Neural cell (in vitro differentiated cells): ENCODE results near the gene PHLPP1. TPM values are rescaled to one million over a fixed set of nuclear protein-coding genes. Genes with fewer than 3 reads are reported as not detected.

Experiments
- H2AFZ ChIP-seq: fragments of 200-600, 300-800 bp; sonication (generic), shearing (Covaris generic); 2 replicates; pipeline ENCODE4 v1.6.0; 2014; ENCODE audit warnings: low read depth, mild to moderate bottlenecking, antibody characterized with exemption, low read length, moderate library complexity
- H3F3A ChIP-seq: fragments of 200-600 bp; shearing (Covaris generic); 2 replicates; pipeline ENCODE4 v1.6.1; 2016; ENCODE audit warnings: mild to moderate bottlenecking, moderate library complexity, mixed read lengths, antibody characterized with exemption, low read length; ENCODE audit not compliant: insufficient read depth, poor library complexity, severe bottlenecking
- H3K27ac ChIP-seq: fragments of 200-600, 300-800 bp; sonication (generic), shearing (Covaris generic); 2 replicates; pipeline ENCODE4 v1.5.1; 2014; ENCODE audit warnings: mild to moderate bottlenecking, low read length, moderate library complexity
- H3K27me3 ChIP-seq: fragments of 300-800, 200-600 bp; sonication (generic), shearing (Covaris generic); 2 replicates; pipeline ENCODE4 v1.6.0; 2014; ENCODE audit warnings: mild to moderate bottlenecking, low read depth, low read length, moderate library complexity; ENCODE audit not compliant: insufficient read depth
- H3K36me3 ChIP-seq: fragments of 300-800, 200-600 bp; sonication (generic), shearing (Covaris generic); 2 replicates; pipeline ENCODE4 v1.5.1; 2014; ENCODE audit warnings: mild to moderate bottlenecking, antibody characterized with exemption, low read length, moderate library complexity; ENCODE audit not compliant: insufficient read depth
- H3K4me2 ChIP-seq: fragments of 300-800, 200-600 bp; sonication (generic), shearing (Covaris generic); 2 replicates; pipeline ENCODE4 v1.6.0; 2014; ENCODE audit warnings: mild to moderate bottlenecking, low read length
- H3K4me3 ChIP-seq: fragments of 300-800, 200-600 bp; sonication (generic), shearing (Covaris generic); 2 replicates; pipeline ENCODE4 v1.5.1; 2014; ENCODE audit warnings: mild to moderate bottlenecking, low read length, moderate library complexity
- H3K79me2 ChIP-seq: fragments of 200-600 bp; shearing (Covaris generic); replicated peaks from 2 replicates; pipeline ENCODE4 v1.6.0; 2014; ENCODE audit warnings: mild to moderate bottlenecking, low read length, moderate library complexity; ENCODE audit not compliant: insufficient read depth
- H3K9ac ChIP-seq: fragments of 300-800, 200-600 bp; sonication (generic), shearing (Covaris generic); 2 replicates; pipeline ENCODE4 v1.6.1; 2016; ENCODE audit warnings: mild to moderate bottlenecking, low read length, mixed read lengths
- H3K9me2 ChIP-seq: fragments of 200-600 bp; shearing (Covaris generic); 2 replicates; pipeline ENCODE4 v1.6.1; 2016; ENCODE audit warnings: mild to moderate bottlenecking, low read length, mixed read lengths; ENCODE audit not compliant: insufficient read depth
- H3K9me3 ChIP-seq: fragments of 200-600, 300-800 bp; sonication (generic), shearing (Covaris generic); 2 replicates; pipeline ENCODE4 v1.6.1; 2016; ENCODE audit warnings: mild to moderate bottlenecking, mixed run types, low read length, moderate library complexity, mixed read lengths
- H4K20me1 ChIP-seq: fragments of 200-600 bp; shearing (Covaris generic); 2 replicates; pipeline ENCODE4 v1.6.1; 2016; ENCODE audit warnings: mild to moderate bottlenecking, mixed run types; ENCODE audit not compliant: insufficient read depth
- CTCF ChIP-seq: fragments of 450-650 bp; IDR thresholded peaks from 2 replicates; pipeline ENCODE4 v1.5.1; 2014; ENCODE audit warnings: antibody characterized with exemption, mild to moderate bottlenecking, moderate library complexity; ENCODE audit not compliant: poor library complexity, severe bottlenecking
- EP300 ChIP-seq: fragments of 450-650 bp; conservative IDR thresholded peaks from 2 replicates; pipeline ENCODE4 v1.6.1; 2014; ENCODE audit warnings: antibody characterized with exemption, mild to moderate bottlenecking, moderate library complexity; ENCODE audit not compliant: poor library complexity, severe bottlenecking
- EZH2 ChIP-seq: fragments of 200-600, 300-800 bp; shearing (Covaris generic), sonication (generic); IDR thresholded peaks from 2 replicates; pipeline ENCODE4 v1.6.1; 2014; ENCODE audit warnings: antibody characterized with exemption, low read length, borderline replicate concordance, mild to moderate bottlenecking; ENCODE audit not compliant: insufficient read depth, poor library complexity, severe bottlenecking
- MXI1 ChIP-seq: fragments of 450-650 bp; conservative IDR thresholded peaks from 2 replicates; pipeline ENCODE4 v1.6.1; 2014; ENCODE audit warnings: antibody characterized with exemption, mild to moderate bottlenecking; ENCODE audit not compliant: poor library complexity, severe bottlenecking
- POLR2AphosphoS5 ChIP-seq: IDR thresholded peaks from 2 replicates; pipeline ENCODE4 v1.6.1; 2012
- RAD21 ChIP-seq: fragments of 450-650 bp; conservative IDR thresholded peaks from 2 replicates; pipeline ENCODE4 v1.6.1; 2014; ENCODE audit warnings: antibody characterized with exemption, mild to moderate bottlenecking, moderate library complexity
- REST ChIP-seq: IDR thresholded peaks from 2 replicates; pipeline ENCODE4 v1.6.1; 2012; ENCODE audit warnings: borderline replicate concordance
- SMC3 ChIP-seq: fragments of 450-650 bp; conservative IDR thresholded peaks from 2 replicates; pipeline ENCODE4 v1.6.1; 2014; ENCODE audit warnings: antibody characterized with exemption, mild to moderate bottlenecking, moderate library complexity; ENCODE audit not compliant: poor library complexity
- TAF1 ChIP-seq: IDR thresholded peaks from 2 replicates; pipeline ENCODE4 v1.6.1; 2012; ENCODE audit warnings: low read depth
- polyA plus RNA-seq: library from polyadenylated mRNA; depleted of rRNA; stranded (reverse); fragments of >200 nt; gene quantifications from 2 replicates; pipeline ENCODE4 v1.2.3, GENCODE V29; 2014

The PHLPP1 gene
- polyA plus RNA-seq, 1 donor from 2014 or later, result 4.5 TPM

GRCh38 chr18:62772860-62773584, 57.7 kb downstream of the PHLPP1 start:
- TF ChIP-seq POLR2AphosphoS5 (no peak), CTCF (no peak), EZH2 (no peak), EP300 (no peak), REST (no peak), RAD21 (no peak), SMC3 (no peak), MXI1 (no peak), TAF1 (no peak)
- no peaks in the 10 kb centered on the region for H3K36me3 ChIP-seq
- no peak overlapping the region for H2AFZ ChIP-seq
- no peak overlapping the region for H3K4me3 ChIP-seq
- H3K9me3 ChIP-seq, result no peaks in the 10 kb centered on the region
- H3K79me2 ChIP-seq, result peaks cover 44% of the 10 kb centered on the region
- no peak overlapping the region for H3K9ac ChIP-seq
- no peak overlapping the region for H3K4me2 ChIP-seq
- no peaks in the 10 kb centered on the region for H3K27me3 ChIP-seq
- H4K20me1 ChIP-seq, result no peaks in the 10 kb centered on the region
- no peaks in the 10 kb centered on the region for H3K9me2 ChIP-seq
- H3K27ac ChIP-seq, result no peak overlapping the region
- H3F3A ChIP-seq, result no peaks in the 10 kb centered on the region

GRCh38 chr18:62773691-62774090, 58.4 kb downstream of the PHLPP1 start:
- H2AFZ ChIP-seq, result no peak overlapping the region
- H4K20me1 ChIP-seq, result no peaks in the 10 kb centered on the region
- H3K27me3 ChIP-seq, result no peaks in the 10 kb centered on the region
- H3K9me3 ChIP-seq, result no peaks in the 10 kb centered on the region
- H3F3A ChIP-seq, result no peaks in the 10 kb centered on the region
- H3K9me2 ChIP-seq, result no peaks in the 10 kb centered on the region
- H3K36me3 ChIP-seq, result no peaks in the 10 kb centered on the region
- no peak overlapping the region for H3K27ac ChIP-seq
- H3K4me2 ChIP-seq, result no peak overlapping the region
- H3K9ac ChIP-seq, result no peak overlapping the region
- peaks cover 50% of the 10 kb centered on the region for H3K79me2 ChIP-seq
- no peak overlapping the region for H3K4me3 ChIP-seq
- TF ChIP-seq EZH2 (no peak), MXI1 (no peak), RAD21 (no peak), POLR2AphosphoS5 (no peak), SMC3 (no peak), TAF1 (no peak), CTCF (no peak)
